ENCODE measurements around the gene VWA8.

DNA sequence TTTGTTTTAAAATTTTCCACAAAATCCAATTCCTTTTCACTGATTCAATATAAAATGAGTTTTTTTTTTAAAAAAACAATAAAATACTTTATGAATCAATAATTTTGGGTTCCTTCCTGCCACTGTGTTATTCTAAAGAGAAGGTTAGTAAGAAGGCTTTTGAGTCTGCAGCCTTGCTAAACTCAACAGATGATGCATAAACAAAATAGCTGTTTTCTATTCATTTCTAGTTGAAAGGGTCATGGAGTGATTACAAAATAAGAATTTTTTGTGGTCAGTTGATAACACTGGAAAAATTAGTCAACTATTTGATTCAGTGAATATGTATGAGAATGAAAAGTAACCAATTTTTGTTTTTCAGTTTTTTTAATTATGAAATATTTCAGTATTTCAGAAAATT, 169.9 kb downstream of the VWA8 start:
- TF ChIP-seq, protein P1, sequence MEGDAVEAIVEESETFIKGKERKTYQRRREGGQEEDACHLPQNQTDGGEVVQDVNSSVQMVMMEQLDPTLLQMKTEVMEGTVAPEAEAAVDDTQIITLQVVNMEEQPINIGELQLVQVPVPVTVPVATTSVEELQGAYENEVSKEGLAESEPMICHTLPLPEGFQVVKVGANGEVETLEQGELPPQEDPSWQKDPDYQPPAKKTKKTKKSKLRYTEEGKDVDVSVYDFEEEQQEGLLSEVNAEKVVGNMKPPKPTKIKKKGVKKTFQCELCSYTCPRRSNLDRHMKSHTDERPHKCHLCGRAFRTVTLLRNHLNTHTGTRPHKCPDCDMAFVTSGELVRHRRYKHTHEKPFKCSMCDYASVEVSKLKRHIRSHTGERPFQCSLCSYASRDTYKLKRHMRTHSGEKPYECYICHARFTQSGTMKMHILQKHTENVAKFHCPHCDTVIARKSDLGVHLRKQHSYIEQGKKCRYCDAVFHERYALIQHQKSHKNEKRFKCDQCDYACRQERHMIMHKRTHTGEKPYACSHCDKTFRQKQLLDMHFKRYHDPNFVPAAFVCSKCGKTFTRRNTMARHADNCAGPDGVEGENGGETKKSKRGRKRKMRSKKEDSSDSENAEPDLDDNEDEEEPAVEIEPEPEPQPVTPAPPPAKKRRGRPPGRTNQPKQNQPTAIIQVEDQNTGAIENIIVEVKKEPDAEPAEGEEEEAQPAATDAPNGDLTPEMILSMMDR (IDR thresholded peaks at IDR 0.05): no peak
- TF ChIP-seq EP300 (IDR thresholded peaks at IDR 0.05) (no peak), POLR2A (IDR thresholded peaks at IDR 0.05) (no peak)
